D721Med (cell line): ENCODE measurements around the gene TBC1D4.
"Not testable (repeated sequence)": the region's sequence is repeated elsewhere in the genome, so short reads cannot be mapped to it uniquely, and the experiment has no call there.

Experiments used
- DNase-seq: peaks from one replicate; pipeline ENCODE4 v3.0.0; 2011; ENCODE audit warnings: low spot score; ENCODE audit not compliant: insufficient read length
- FAIRE-seq: peaks from 2 replicates; lab custom pipeline; 2011; peaks lifted over from hg19 to GRCh38; lab: Jason Lieb, UNC
- CTCF ChIP-seq: IDR thresholded peaks from 2 replicates; pipeline ENCODE4 v1.5.1; 2012; ENCODE audit warnings: mild to moderate bottlenecking, control low read depth; ENCODE audit not compliant: insufficient read depth; ENCODE audit errors: missing control alignments

The TBC1D4 gene

DNA sequence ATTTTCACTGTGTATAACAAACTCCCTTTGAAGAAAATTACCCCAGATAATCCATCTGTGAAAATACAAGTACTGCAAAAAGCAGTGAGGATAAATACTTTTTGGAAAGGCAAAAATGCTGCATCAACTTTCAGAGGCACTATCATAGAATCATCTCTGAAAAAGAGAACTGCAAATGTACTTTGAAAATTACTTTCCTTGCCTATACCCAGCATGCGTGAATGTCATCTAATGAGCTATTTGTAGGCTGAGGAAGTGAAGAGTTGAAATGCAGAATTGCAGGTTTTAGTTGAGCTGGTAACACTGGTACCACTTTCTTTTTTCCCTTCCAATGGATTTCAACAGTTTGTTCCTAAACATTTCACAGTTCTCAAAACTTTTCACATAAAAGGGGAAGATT is 196.7 kb downstream of the TBC1D4 start:
- no peak for DNase-seq
- peak; percentile 29 for FAIRE-seq
- no peak for TF ChIP-seq CTCF

DNA sequence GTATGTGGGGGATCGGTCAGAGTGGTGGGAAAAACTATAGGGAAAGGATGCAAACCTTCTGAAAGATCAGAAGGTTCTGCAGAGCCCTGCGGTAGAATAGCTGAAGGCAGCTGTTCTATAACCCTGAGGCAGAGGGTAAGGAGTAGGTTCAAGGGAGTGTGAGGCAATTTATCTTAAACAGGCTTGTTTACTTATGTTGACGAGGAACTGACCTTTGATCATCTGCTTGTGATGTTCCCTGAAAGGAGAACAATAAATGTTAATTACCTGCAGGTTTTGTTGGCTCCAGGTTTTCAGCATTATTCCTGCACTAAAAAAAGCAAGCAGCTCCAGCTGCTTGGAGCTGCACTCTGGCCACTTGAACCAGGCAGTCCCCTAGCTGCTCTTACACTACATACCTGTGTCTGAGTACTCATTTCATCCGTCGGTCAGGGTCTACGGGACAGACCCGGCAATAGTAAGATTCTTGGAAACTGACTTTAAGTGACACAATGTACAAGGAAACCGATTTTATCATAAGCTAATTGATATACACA is 202.1 kb downstream of the TBC1D4 start:
- FAIRE-seq = no peak
- no peak for DNase-seq
- no peak for TF ChIP-seq CTCF

DNA sequence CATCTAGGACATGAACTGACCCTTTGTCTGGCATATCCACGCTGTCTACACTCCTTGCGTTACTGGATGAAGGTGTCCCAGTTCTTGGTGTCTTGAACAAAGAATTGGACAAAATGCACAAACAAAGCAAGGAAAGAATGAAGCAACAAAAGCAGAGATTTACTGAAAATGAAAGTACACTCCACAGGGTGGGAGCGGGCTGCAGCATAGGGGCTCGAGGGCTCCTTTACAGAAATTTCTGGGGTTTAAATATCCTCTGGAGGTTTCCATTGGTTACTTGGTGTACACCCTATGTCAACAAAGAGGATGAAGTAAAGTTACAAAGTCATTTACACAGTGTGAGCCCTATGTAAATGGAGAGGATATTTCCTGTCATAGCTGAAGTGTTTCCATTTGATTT is 208.3 kb downstream of the TBC1D4 start:
- not testable (repeated sequence) for DNase-seq, FAIRE-seq

- no peak for FAIRE-seq
- DNase-seq = no peak
- TF ChIP-seq CTCF = no peak
These were observed 210.1 kb downstream of the TBC1D4 start for GRCh38 chr13:75271846-75272245.

- FAIRE-seq, DNase-seq: not testable (repeated sequence)
These were observed 213.5 kb downstream of the TBC1D4 start for GRCh38 chr13:75268481-75268880.

- TF ChIP-seq CTCF = no peak
- no peak for DNase-seq
- FAIRE-seq = no peak
These were observed 217.4 kb downstream of the TBC1D4 start for GRCh38 chr13:75264611-75265010.

- FAIRE-seq (no peak), DNase-seq (no peak)
- no peak for TF ChIP-seq CTCF
These were observed 218.1 kb downstream of the TBC1D4 start for GRCh38 chr13:75263741-75264407.

DNA sequence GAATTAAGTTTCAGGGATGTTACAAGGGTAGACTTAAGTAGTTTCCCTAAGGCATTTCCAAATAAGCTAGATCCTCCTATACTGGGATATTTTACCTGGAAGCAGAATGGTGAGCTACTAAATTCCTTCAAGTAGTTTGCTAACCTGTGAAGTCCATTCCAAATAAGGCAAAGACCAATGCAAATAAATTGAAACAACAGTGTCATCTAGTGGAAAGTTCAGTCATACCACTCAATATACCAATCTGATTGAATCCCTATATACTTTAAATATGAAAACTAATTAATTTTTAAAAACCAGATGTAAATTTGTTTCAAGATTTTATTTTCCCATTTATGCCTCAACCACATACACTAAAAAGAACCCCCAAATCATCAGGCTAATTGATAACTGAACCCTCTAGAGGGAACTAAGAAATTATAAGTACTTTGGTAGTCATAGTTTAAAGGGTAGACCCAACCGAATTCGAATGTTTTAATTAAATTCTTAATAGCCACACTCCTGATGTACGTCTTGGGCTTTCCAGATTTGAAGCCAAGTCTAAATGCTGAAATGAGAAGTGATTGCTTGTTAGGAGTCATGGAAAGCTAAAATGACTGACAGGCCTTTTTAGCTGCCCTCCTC is 223.7 kb downstream of the TBC1D4 start:
- DNase-seq (no peak), FAIRE-seq (no peak)
- peak; percentile 56 for TF ChIP-seq CTCF
